Psoas muscle (tissue), 8 donors: ENCODE results near the gene RUBCN. TPM values are rescaled to one million over a fixed set of nuclear protein-coding genes. Genes with fewer than 3 reads are reported as not detected.

Experiments
- ATAC-seq, 4 donors: fragments of 200-7000 bp; cut with Tn5 transposase; one replicate each; pipeline ENCODE4 v1.9.1; 2020; ENCODE audit warnings: moderate library complexity in 3 of 4, mild to moderate bottlenecking in 2 of 4
- DNase-seq, 2 donors: peaks; one replicate each; pipeline ENCODE4 v3.0.0-alpha.2; 2020
- H3K27ac ChIP-seq: fragments of 200-600 bp; one replicate; pipeline ENCODE4 v1.8.0; 2022
- H3K27me3 ChIP-seq, 3 donors: fragments of 200-600 bp in 1 of 3; one replicate each; pipeline versions ENCODE4 v1.6.1 to v1.8.0; 2013 to 2022; ENCODE audit warnings: low read length in 2 of 3, mild to moderate bottlenecking in 2 of 3, moderate library complexity in 1 of 3; ENCODE audit not compliant: insufficient read depth in 3 of 3
- H3K36me3 ChIP-seq, 2 donors: fragments of 200-600 bp in 1 of 2; one replicate each; pipeline versions ENCODE4 v1.6.1 to v1.8.0; 2013 to 2022; ENCODE audit warnings: low read depth in 1 of 2, mild to moderate bottlenecking in 1 of 2, moderate library complexity in 1 of 2; ENCODE audit not compliant: insufficient read depth in 1 of 2
- H3K4me1 ChIP-seq: fragments of 200-600 bp; one replicate; pipeline ENCODE4 v1.8.0; 2022
- H3K4me3 ChIP-seq: fragments of 200-600 bp; one replicate; pipeline ENCODE4 v1.8.0; 2022; ENCODE audit warnings: mild to moderate bottlenecking
- H3K9me3 ChIP-seq: fragments of 200-600 bp; one replicate; pipeline ENCODE4 v1.8.0; 2022
- CTCF ChIP-seq: fragments of 200-600 bp; IDR thresholded peaks from one replicate; pipeline ENCODE4 v1.8.0; 2022; ENCODE audit warnings: antibody characterized with exemption
- WGBS, 3 donors: extraction: QIAGEN DNeasy Blood & Tissue Kit; methylation state at CpG; one replicate each; pipeline versions ENCODE4 v1.1.6 to v1.1.7; 2013; 5-methylcytosine and 5-hydroxymethylcytosine counted together
- intact Hi-C, 2 donors: fragments of 100-400 bp; cut with DNase I; formaldehyde crosslinking; loops; one replicate each; pipeline versions ENCODE4 v1.11.0 to v1.14.2; 2022
- polyA plus RNA-seq, 3 donors: library from polyadenylated mRNA; stranded (reverse); fragments of 200-250 nt; gene quantifications; one replicate each; pipeline ENCODE4 v1.2.3, GENCODE V29; 2013
- total RNA-seq, 4 donors: library from RNA; stranded (reverse); fragmentation: NEBNext Ultra II Directional in 2 of 4; extraction: Animal tissue kit (Norgen Biotek cat#: 25700) in 2 of 4; gene quantifications; one replicate each; pipeline versions ENCODE4 v1.2.1 to v1.2.4, GENCODE V29; 2021 to 2023
- donor health status: healthy with polysubstance abuse.
- donor health status: DM: no; HTN: no; CAD: no; lungs with moderate emphysema.
- donor health status: Bipolar disorder and iron deficiency.
- donor health status: healthy.
- donor health status: DM: yes; HTN: yes; CAD: no.
- donor health status: DM: no; HTN: no; CAD: no.
- donor health status: DM: no; HTN: no; CAD: no.
- donor health status: DM: yes; HTN: yes; CAD: no.

RUBCN gene
- total and polyA plus RNA-seq, 7 donors, result 5.0 to 29.1 (median 21.9) TPM

- DNase-seq, result peak; percentile 82 to 90
- peak overlapping the region; percentile 99 for H3K27ac ChIP-seq
- TF ChIP-seq CTCF, result no peak
- intact Hi-C loops, result loop anchor here in 1 of 2 donors (5.0 kb wide), 1 partner anchor 41 kb away; the partner anchor contains the start of gene LRCH3
- H3K9me3 ChIP-seq, result no peaks in the 10 kb centered on the region
- H3K27me3 ChIP-seq, result no peaks in the 10 kb centered on the region
- H3K36me3 ChIP-seq, result no peaks in the 10 kb centered on the region
- ATAC-seq, result peak; percentile 31 to 43 (median 36)
- peak overlapping the region; percentile 92 for H3K4me3 ChIP-seq
- 1 to 4% (median 3%) methylated on average over 36 of the region's 36 CpGs for WGBS, 3 donors
- peaks cover 51% of the 10 kb centered on the region for H3K4me1 ChIP-seq
These were observed 14.4 kb upstream of the RUBCN start for GRCh38 chr3:197750858-197751737.

GRCh38 chr3:197750396-197750831 is 13.7 kb upstream of the RUBCN start:
- no peaks in the 10 kb centered on the region for H3K36me3 ChIP-seq
- peak; percentile 49 to 62 (median 53) for ATAC-seq
- no peaks in the 10 kb centered on the region for H3K9me3 ChIP-seq

GRCh38 chr3:197749601-197750395 is 13.1 kb upstream of the RUBCN start, which contains the start of gene FYTTD1:
Gene FYTTD1 (plus strand): TSS chr3:197749883. CDS start chr3:197749972, 89 bp downstream.
- DNase-seq (peak; percentile 94 to 97), ATAC-seq (peak; percentile 83 to 87 (median 86))
- no peaks in the 10 kb centered on the region for H3K27me3 ChIP-seq
- no peaks in the 10 kb centered on the region for H3K9me3 ChIP-seq
- peak within 1 kb of the TSS; percentile 92 for H3K4me3 ChIP-seq
- peak within 1 kb of the TSS; percentile 99 for H3K27ac ChIP-seq
- intact Hi-C loops, result loop anchor here (2.0 to 5.0 kb wide), 2 partner anchors 37 to 43 kb away; partner anchors contain the start of gene LRCH3 (in 1 of the 2)
- peak; percentile 55 for TF ChIP-seq CTCF
- H3K36me3 ChIP-seq, result no peaks in the 10 kb centered on the region
- WGBS, 3 donors, result 0 to 1% (median 0%) methylated on average over 66 to 104 of the region's 104 CpGs
- H3K4me1 ChIP-seq, result peaks cover 54% of the 10 kb centered on the region

More at GRCh38 chr3:197750396-197750831, 13.7 kb upstream of the RUBCN start:
- no peaks in the 10 kb centered on the region for H3K27me3 ChIP-seq
- intact Hi-C loops, result loop anchor here in 1 of 2 donors (5.0 kb wide), 1 partner anchor 42 kb away; the partner anchor contains the start of gene LRCH3
- peak; percentile 4 for TF ChIP-seq CTCF
- peak overlapping the region; percentile 99 for H3K27ac ChIP-seq
- peaks cover 55% of the 10 kb centered on the region for H3K4me1 ChIP-seq
- peak; percentile 70 to 83 for DNase-seq
- peak overlapping the region; percentile 92 for H3K4me3 ChIP-seq
- 0 to 1% (median 0%) methylated on average over 31 to 43 of the region's 43 CpGs for WGBS, 3 donors

GRCh38 chr3:197749315-197749600 is 12.6 kb upstream of the RUBCN start:
- intact Hi-C loops, result loop anchor here in 1 of 2 donors (2.0 kb wide), 1 partner anchor 36 kb away; no protein-coding TSS in a partner anchor
- Histone ChIP-seq H3K27me3 (no peaks in the 10 kb centered on the region), H3K27ac (peak overlapping the region; percentile 99), H3K4me3 (peak overlapping the region; percentile 92), H3K4me1 (peaks cover 51% of the 10 kb centered on the region), H3K36me3 (no peaks in the 10 kb centered on the region), H3K9me3 (no peaks in the 10 kb centered on the region)
- ATAC-seq (peak; percentile 42 to 57 (median 47)), DNase-seq (no peak)
- 0 to 1% (median 0%) methylated on average over 17 to 18 of the region's 18 CpGs for WGBS, 3 donors
- no peak for TF ChIP-seq CTCF
